Left renal pelvis (tissue), 4 donors: ENCODE measurements around the gene SFSWAP. TPM values are rescaled to one million over a fixed set of nuclear protein-coding genes. Genes with fewer than 3 reads are reported as not detected.

Source experiments
- DNase-seq, 4 donors: peaks; one replicate each; pipeline ENCODE4 v3.0.0-alpha.2; 2013; ENCODE audit warnings: low read depth in 4 of 4, low spot score in 3 of 4
- polyA plus RNA-seq, 4 donors: library from polyadenylated mRNA; unstranded; fragments of 120-200 nt; gene quantifications; one replicate each; pipeline ENCODE4 v1.2.1, GENCODE V29; 2013; ENCODE audit not compliant: insufficient read length in 4 of 4

SFSWAP gene
- polyA plus RNA-seq, 4 donors: 40.3 to 58.4 (median 47.4) TPM

- DNase-seq: peak in 1 of 4 donors; percentile 54
Measured at GRCh38 chr12:131830335-131830913, 119.5 kb downstream of the SFSWAP start.

- no peak for DNase-seq
Measured at GRCh38 chr12:131830914-131831571, 120.2 kb downstream of the SFSWAP start.

- DNase-seq: no peak
Measured at GRCh38 chr12:131831635-131832041, 120.7 kb downstream of the SFSWAP start.

GRCh38 chr12:131832321-131833231 lies 121.7 kb downstream of the SFSWAP start:
- no peak for DNase-seq

DNA sequence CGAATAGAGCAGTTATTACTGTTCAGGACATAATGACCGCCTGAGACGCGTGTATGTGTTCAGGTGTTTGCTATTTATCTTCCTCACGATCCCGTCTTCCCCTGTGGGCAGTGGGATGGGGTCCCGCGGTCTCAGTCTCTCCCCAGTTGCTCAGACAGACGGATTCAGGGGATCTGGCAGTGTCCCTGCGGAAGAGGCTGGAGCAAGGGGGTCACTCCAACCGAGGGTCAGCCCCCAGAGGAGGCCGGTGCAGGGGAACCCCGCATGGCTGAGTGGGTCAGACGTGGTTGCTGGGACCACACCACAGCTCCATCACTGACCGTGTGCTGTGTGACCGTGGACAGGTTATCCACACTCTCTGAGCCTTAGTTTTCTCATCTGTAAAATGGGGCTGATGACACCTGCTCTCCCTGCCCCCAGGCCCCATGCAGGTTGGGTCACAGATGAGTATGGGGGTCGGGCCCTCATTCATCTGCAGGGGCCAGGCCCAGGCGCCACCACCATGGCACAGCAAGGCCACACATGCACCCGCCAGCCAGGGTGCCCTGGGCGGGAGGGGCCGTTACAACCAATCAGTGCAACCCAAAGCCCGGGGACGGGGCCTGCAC lies 122.5 kb downstream of the SFSWAP start:
- no peak for DNase-seq

- DNase-seq: no peak
Measured at GRCh38 chr12:131833896-131834641, 123.2 kb downstream of the SFSWAP start.

DNA sequence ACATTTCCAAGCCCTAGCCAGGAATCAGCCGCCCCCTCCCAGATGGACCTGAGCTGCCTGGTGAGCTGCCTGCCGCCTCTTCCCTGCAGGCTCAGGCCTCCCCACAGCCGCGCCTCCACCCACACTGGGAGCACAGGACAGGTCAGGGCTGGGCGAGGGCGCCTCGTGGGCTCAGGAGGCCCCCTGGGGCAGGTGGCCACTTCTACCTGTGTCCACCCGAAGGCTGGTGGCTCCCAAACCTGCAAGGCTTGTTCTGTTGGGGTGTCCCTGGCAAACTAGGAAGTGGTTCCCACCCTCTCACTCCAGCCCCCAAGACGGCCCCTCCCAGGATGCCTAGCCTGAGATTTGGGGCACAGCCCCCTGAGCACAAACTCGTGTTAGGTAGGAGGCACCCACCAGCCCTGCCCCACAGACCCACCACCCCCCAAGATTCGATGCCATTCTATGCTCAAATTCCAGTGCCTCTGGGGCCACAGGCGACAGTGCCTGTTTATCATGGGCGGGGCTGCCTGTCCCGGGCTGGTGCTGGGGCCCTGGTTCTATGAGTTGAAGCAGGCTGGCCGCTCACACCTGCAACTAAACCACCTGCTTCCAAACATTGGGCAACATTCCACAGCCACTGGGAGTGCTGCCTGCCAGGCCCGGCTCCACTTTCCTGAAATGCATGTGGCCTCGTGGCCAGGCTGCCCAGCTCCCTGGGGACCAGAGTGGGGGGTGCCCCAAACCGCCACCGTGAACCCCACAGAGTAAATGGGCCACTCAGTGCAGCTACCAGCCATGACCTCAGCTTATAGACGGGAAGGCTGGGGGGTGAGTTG lies 124.1 kb downstream of the SFSWAP start:
- DNase-seq: no peak

DNA sequence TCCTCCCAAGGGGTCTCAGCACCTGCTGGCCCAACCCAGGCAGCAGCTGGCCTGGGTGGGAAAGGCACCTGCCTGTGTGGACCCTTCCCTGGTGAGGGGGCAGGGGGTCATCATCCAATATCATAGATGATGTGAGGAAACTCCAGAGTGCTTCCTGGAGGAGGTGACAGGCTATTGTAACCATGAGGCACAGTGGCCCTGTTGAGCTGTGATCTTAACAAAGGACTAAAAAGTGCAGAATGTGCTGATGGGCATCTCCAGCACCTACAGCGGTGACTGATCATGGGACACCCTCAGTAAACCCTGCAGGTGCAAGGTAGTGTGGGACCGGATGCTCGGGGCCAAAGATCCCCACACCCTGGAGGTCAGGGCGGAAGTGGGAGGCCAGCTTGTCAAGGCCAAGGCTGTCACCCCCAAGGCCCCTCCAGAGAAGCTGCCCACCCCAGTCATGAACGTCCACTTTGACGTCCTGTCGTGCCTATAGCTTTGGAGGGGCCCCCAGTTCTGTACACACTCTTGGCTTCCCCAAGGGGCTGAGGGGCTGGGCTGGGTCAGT lies 124.8 kb downstream of the SFSWAP start:
- no peak for DNase-seq

DNA sequence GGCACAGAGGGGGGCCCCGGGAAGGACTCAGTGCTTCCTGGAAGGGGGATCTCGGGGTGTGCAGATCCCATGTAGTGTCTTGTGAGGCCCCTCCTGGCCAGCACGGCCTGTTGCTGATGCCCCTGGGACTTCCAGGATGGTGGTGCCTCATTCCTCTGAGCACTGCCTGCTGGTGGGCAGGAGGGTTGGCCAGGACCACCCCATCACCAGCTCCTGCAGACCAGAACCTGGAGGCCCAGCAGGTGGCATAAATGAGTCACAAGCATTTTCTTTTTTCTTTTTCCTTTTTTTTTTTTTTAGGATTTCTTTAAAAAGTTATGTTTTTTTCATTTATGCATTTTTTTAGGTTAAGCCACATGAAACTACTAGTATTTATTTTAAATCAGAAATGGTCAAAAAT lies 125.3 kb downstream of the SFSWAP start:
- no peak for DNase-seq

GRCh38 chr12:131836714-131837397 lies 126.0 kb downstream of the SFSWAP start:
- no peak for DNase-seq

- no peak for DNase-seq
Measured at GRCh38 chr12:131840643-131841416, 129.9 kb downstream of the SFSWAP start.

GRCh38 chr12:131841547-131841946 lies 130.7 kb downstream of the SFSWAP start:
- no peak for DNase-seq

GRCh38 chr12:131842169-131842568 lies 131.3 kb downstream of the SFSWAP start:
- no peak for DNase-seq

- no peak for DNase-seq
Measured at GRCh38 chr12:131843527-131843926, 132.6 kb downstream of the SFSWAP start.

DNA sequence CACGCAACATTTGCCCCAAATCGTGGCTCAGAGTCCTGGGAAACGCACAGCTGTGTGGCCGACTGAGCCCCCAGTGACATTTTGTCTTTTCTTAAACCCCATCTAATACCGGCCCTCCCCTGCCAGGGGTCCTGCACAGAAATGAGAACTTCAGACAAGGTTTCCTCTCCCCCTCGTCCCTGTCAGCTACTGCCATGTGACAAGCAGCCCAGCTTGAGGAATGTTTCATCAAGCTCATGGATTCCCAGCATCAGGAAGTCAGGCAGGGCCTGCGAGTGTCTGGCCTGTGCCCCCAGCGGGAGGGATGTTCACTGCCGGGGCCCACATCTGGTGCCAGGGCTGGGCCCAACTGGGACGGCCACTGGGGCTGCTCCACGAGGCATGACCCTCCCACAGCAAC lies 133.2 kb downstream of the SFSWAP start:
- DNase-seq: no peak

- DNase-seq: no peak
Measured at GRCh38 chr12:131844656-131845055, 133.8 kb downstream of the SFSWAP start.

GRCh38 chr12:131845121-131845520 lies 134.2 kb downstream of the SFSWAP start:
- DNase-seq: no peak

GRCh38 chr12:131847456-131847855 lies 136.6 kb downstream of the SFSWAP start:
- no peak for DNase-seq
